Measurements from ENCODE around the gene JSRP1.

Gene JSRP1

GRCh38 chr19:2266183-2266993, 10.2 kb upstream of the JSRP1 start:
- DNase-seq = no peak

GRCh38 chr19:2261438-2262172, 5.4 kb upstream of the JSRP1 start:
- no peak for DNase-seq

GRCh38 chr19:2260341-2260805, 4.2 kb upstream of the JSRP1 start:
- DNase-seq = no peak

GRCh38 chr19:2259336-2259735, 3.1 kb upstream of the JSRP1 start:
- no peak for DNase-seq

GRCh38 chr19:2255112-2255845, 938 bp downstream of the JSRP1 start:
- no peak for DNase-seq

GRCh38 chr19:2254064-2254872, 1.9 kb downstream of the JSRP1 start:
- DNase-seq = no peak

GRCh38 chr19:2253106-2254063, 2.8 kb downstream of the JSRP1 start:
- DNase-seq = no peak

GRCh38 chr19:2252797-2253105, 3.5 kb downstream of the JSRP1 start:
- DNase-seq = no peak

- no peak for DNase-seq
These were observed 4.0 kb downstream of the JSRP1 start for GRCh38 chr19:2252055-2252796.

GRCh38 chr19:2251106-2252054, 4.8 kb downstream of the JSRP1 start:
- DNase-seq = no peak

- DNase-seq = no peak
These were observed 5.5 kb downstream of the JSRP1 start for GRCh38 chr19:2250766-2251105.

GRCh38 chr19:2249880-2250765, 6.1 kb downstream of the JSRP1 start:
- DNase-seq = no peak

GRCh38 chr19:2249010-2249866, 7.0 kb downstream of the JSRP1 start, which contains the start of gene AMH:
Gene AMH (plus strand): TSS chr19:2249323. CDS start chr19:2249333, 10 bp downstream.
- no peak for DNase-seq

GRCh38 chr19:2248136-2249009, 7.8 kb downstream of the JSRP1 start:
- no peak for DNase-seq

GRCh38 chr19:2247433-2248101, 8.7 kb downstream of the JSRP1 start:
- DNase-seq = no peak

GRCh38 chr19:2246801-2247361, 9.3 kb downstream of the JSRP1 start:
- DNase-seq = no peak

Measured in activated T-cell treated with anti-CD3 and anti-CD28 coated beads for 4 hours (primary cell).